Stimulated activated CD8-positive, alpha-beta memory T cell treated with anti-CD3 and anti-CD28 coated beads, Interleukin-4, amount 100 ng/mL, for 24 hours (primary cell): Measurements from ENCODE around the gene PKP1.
"Not testable (repeated sequence)": the region's sequence is repeated elsewhere in the genome, so short reads cannot be mapped to it uniquely, and the experiment has no call there.

ENCODE experiments used
- DNase-seq: peaks from one replicate; pipeline ENCODE4 v3.0.0-alpha.2; 2020; ENCODE audit warnings: low read depth

The PKP1 gene

GRCh38 chr1:201282931-201283829 lies at the start of gene PKP1:
TSS of gene PKP1 (plus strand) at chr1:201283506. CDS start at chr1:201283703, 197 bp downstream.
- peak; percentile 22 for DNase-seq

- DNase-seq, result not testable (repeated sequence)
These were observed 43.7 kb upstream of the PKP1 start for GRCh38 chr1:201239646-201240045.

- DNase-seq, result no peak
These were observed 43.1 kb upstream of the PKP1 start for GRCh38 chr1:201240171-201240570.

GRCh38 chr1:201241736-201242135 lies 41.6 kb upstream of the PKP1 start:
- no peak for DNase-seq

- no peak for DNase-seq
These were observed 38.2 kb upstream of the PKP1 start for GRCh38 chr1:201245082-201245481.

GRCh38 chr1:201248721-201249559 lies 34.4 kb upstream of the PKP1 start:
- DNase-seq, result no peak

- DNase-seq, result no peak
These were observed 32.8 kb upstream of the PKP1 start for GRCh38 chr1:201250326-201251011.

GRCh38 chr1:201251411-201251810 lies 31.9 kb upstream of the PKP1 start:
- no peak for DNase-seq

GRCh38 chr1:201251851-201252430 lies 31.4 kb upstream of the PKP1 start:
- no peak for DNase-seq

- no peak for DNase-seq
These were observed 30.3 kb upstream of the PKP1 start for GRCh38 chr1:201252944-201253371.

GRCh38 chr1:201253411-201253810 lies 29.9 kb upstream of the PKP1 start:
- DNase-seq, result no peak

GRCh38 chr1:201253906-201254624 lies 29.2 kb upstream of the PKP1 start:
- no peak for DNase-seq

GRCh38 chr1:201254625-201255478 lies 28.5 kb upstream of the PKP1 start:
- DNase-seq, result peak; percentile 52

- no peak for DNase-seq
These were observed 27.6 kb upstream of the PKP1 start for GRCh38 chr1:201255479-201256362.

GRCh38 chr1:201258132-201258531 lies 25.2 kb upstream of the PKP1 start:
- not testable (repeated sequence) for DNase-seq

- no peak for DNase-seq
These were observed 24.5 kb upstream of the PKP1 start for GRCh38 chr1:201258763-201259230.

GRCh38 chr1:201259476-201260235 lies 23.6 kb upstream of the PKP1 start:
- no peak for DNase-seq

GRCh38 chr1:201260236-201260590 lies 23.1 kb upstream of the PKP1 start:
- no peak for DNase-seq
